Mesenteric fat pad (tissue), 1 donor: Measurements from ENCODE around the gene PELI2. TPM values are rescaled to one million over a fixed set of nuclear protein-coding genes. Genes with fewer than 3 reads are reported as not detected.

ENCODE experiments used
- DNase-seq: peaks from one replicate; pipeline ENCODE4 v3.0.0-alpha.2; 2020; ENCODE audit warnings: low spot score
- total RNA-seq: library from RNA; stranded (reverse); fragmentation: NEBNext Ultra II Directional; extraction: Animal tissue kit (Norgen Biotek cat#: 25700); gene quantifications from one replicate; pipeline ENCODE4 v1.2.1, GENCODE V29; 2021
- donor health status: DM: yes; HTN: yes; CAD: no.

The PELI2 gene
- total RNA-seq, 1 donor from 2014 or later = 7.3 TPM

GRCh38 chr14:56199982-56200577 lies 81.9 kb downstream of the PELI2 start:
- no peak for DNase-seq

- DNase-seq = no peak
These were observed 84.0 kb downstream of the PELI2 start for GRCh38 chr14:56202256-56202655.

- no peak for DNase-seq
These were observed 87.7 kb downstream of the PELI2 start for GRCh38 chr14:56205881-56206280.

- no peak for DNase-seq
These were observed 88.4 kb downstream of the PELI2 start for GRCh38 chr14:56206596-56206995.

- DNase-seq = no peak
These were observed 89.5 kb downstream of the PELI2 start for GRCh38 chr14:56207626-56208292.

- no peak for DNase-seq
These were observed 90.3 kb downstream of the PELI2 start for GRCh38 chr14:56208520-56208919.

- DNase-seq = no peak
These were observed 92.4 kb downstream of the PELI2 start for GRCh38 chr14:56210571-56210970.

- DNase-seq = no peak
These were observed 92.9 kb downstream of the PELI2 start for GRCh38 chr14:56211084-56211483.

GRCh38 chr14:56211844-56212243 lies 93.6 kb downstream of the PELI2 start:
- DNase-seq = no peak

- no peak for DNase-seq
These were observed 94.3 kb downstream of the PELI2 start for GRCh38 chr14:56212521-56212920.

- DNase-seq = no peak
These were observed 95.1 kb downstream of the PELI2 start for GRCh38 chr14:56213306-56213705.

GRCh38 chr14:56215180-56215579 lies 97.0 kb downstream of the PELI2 start:
- DNase-seq = no peak

- no peak for DNase-seq
These were observed 98.6 kb downstream of the PELI2 start for GRCh38 chr14:56216626-56217379.

- no peak for DNase-seq
These were observed 99.3 kb downstream of the PELI2 start for GRCh38 chr14:56217380-56218045.

GRCh38 chr14:56219666-56220413 lies 101.6 kb downstream of the PELI2 start:
- DNase-seq = no peak

GRCh38 chr14:56221382-56222128 lies 103.3 kb downstream of the PELI2 start:
- DNase-seq = no peak

GRCh38 chr14:56224229-56224628 lies 106.0 kb downstream of the PELI2 start:
- DNase-seq = no peak

- no peak for DNase-seq
These were observed 106.8 kb downstream of the PELI2 start for GRCh38 chr14:56224691-56225681.

- no peak for DNase-seq
These were observed 117.2 kb downstream of the PELI2 start for GRCh38 chr14:56235388-56235787.
